Thyroid gland (tissue), 4 donors: ENCODE data around the gene STK36. TPM values are rescaled to one million over a fixed set of nuclear protein-coding genes. Genes with fewer than 3 reads are reported as not detected.

Experiments used
- DNase-seq, 2 donors: peaks; one replicate each; pipeline ENCODE4 v3.0.0-alpha.2; 2019
- H3K27ac ChIP-seq, 3 donors: fragments of 200-600 bp; sonication (generic); 1 replicate in 2 of 3; 2 replicates in 1 of 3; pipeline ENCODE4 v1.5.1; 2016 to 2019; ENCODE audit warnings: mild to moderate bottlenecking in 1 of 3, moderate library complexity in 1 of 3
- H3K27me3 ChIP-seq: fragments of 200-600 bp; sonication (generic); one replicate; pipeline ENCODE4 v1.5.1; 2019
- H3K36me3 ChIP-seq, 2 donors: fragments of 200-600 bp; sonication (generic); one replicate each; pipeline ENCODE4 v1.5.1; 2016 to 2019
- H3K4me1 ChIP-seq, 2 donors: fragments of 200-600 bp; sonication (generic); one replicate each; pipeline ENCODE4 v1.5.1; 2017 to 2019
- H3K4me3 ChIP-seq, 3 donors: fragments of 200-600 bp; sonication (generic); replicated peaks in 1 of 3; 1 replicate in 2 of 3; 2 replicates in 1 of 3; pipeline ENCODE4 v1.5.1; 2016; ENCODE audit warnings: mild to moderate bottlenecking in 1 of 3
- H3K9me3 ChIP-seq: fragments of 200-600 bp; sonication (generic); one replicate; pipeline ENCODE4 v1.5.1; 2017
- CTCF ChIP-seq, 6 experiments: fragments of 200-600 bp in 3 of 6; fragments of 450-650 bp in 3 of 6; sonication (generic) in 3 of 6; IDR thresholded peaks; one replicate each; pipeline ENCODE4 v1.5.1; 2016 to 2019; ENCODE audit warnings: antibody characterized with exemption in 6 of 6, mild to moderate bottlenecking in 2 of 6, inconsistent platforms in 1 of 6, moderate library complexity in 1 of 6
- POLR2A ChIP-seq, 2 donors: fragments of 450-650 bp; IDR thresholded peaks; one replicate each; pipeline ENCODE4 v1.6.1; 2017; ENCODE audit warnings: antibody characterized with exemption in 2 of 2, mild to moderate bottlenecking in 2 of 2, moderate library complexity in 1 of 2
- WGBS, 2 donors: methylation state at CpG; one replicate each; pipeline ENCODE4 v1.1.5; 2017; 5-methylcytosine and 5-hydroxymethylcytosine counted together
- intact Hi-C: fragments of 100-400 bp; cut with DNase I; formaldehyde crosslinking; loops from one replicate; pipeline ENCODE4 v1.15.1; 2023
- total RNA-seq, 4 donors: library from RNA; depleted of rRNA; stranded (reverse); fragments of >200 nt; gene quantifications; one replicate each; pipeline ENCODE4 v1.2.3, GENCODE V29; 2016

STK36 gene
- total RNA-seq, 4 donors from 2014 or later: 50.9 to 82.3 (median 64.0) TPM

GRCh38 chr2:218748741-218749441 lies 77.0 kb downstream of the STK36 start:
- H3K4me3 ChIP-seq: no peak overlapping the region
- 91 to 96% methylated on average over 8 of the region's 8 CpGs for WGBS, 2 donors
- TF ChIP-seq CTCF (IDR thresholded peaks at IDR 0.05) (no peak), POLR2A (IDR thresholded peaks at IDR 0.05) (no peak)
- H3K36me3 ChIP-seq: peaks cover 43 to 69% of the 10 kb centered on the region in 2 donors
- no peaks in the 10 kb centered on the region for H3K4me1 ChIP-seq
- H3K27me3 ChIP-seq: no peaks in the 10 kb centered on the region
- no peaks in the 10 kb centered on the region for H3K9me3 ChIP-seq
- intact Hi-C loops: no loop called here
- no peak for DNase-seq
- no peak overlapping the region for H3K27ac ChIP-seq

Other genes starting within 250 kb of the STK36 start
- 10 to 100 TPM; 10.6 to 22.4 (median 15.8) TPM for gene USP37, start 103.7 kb upstream of the STK36 start, total RNA-seq
- gene CNOT9, start 103.2 kb upstream of the STK36 start, total RNA-seq: 10 to 100 TPM; 34.7 to 48.5 (median 38.5) TPM
- gene PLCD4, start 64.2 kb upstream of the STK36 start, total RNA-seq: 1 to 10 TPM in 3 of 4 donors, under 1 TPM in 1; 0.89 to 3.1 (median 1.9) TPM
- 10 to 100 TPM; 15.5 to 33.4 (median 24.0) TPM for gene ZNF142, start 12.5 kb upstream of the STK36 start, total RNA-seq
- gene BCS1L, start 12.4 kb upstream of the STK36 start, total RNA-seq: 10 to 100 TPM; 17.7 to 38.9 (median 26.5) TPM
- 10 to 100 TPM; 15.8 to 26.1 (median 19.9) TPM for gene RNF25, start 84 bp upstream of the STK36 start, total RNA-seq
- gene TTLL4, start 38.7 kb downstream of the STK36 start, total RNA-seq: 10 to 100 TPM in 3 of 4 donors, 1 to 10 TPM in 1; 5.7 to 19.2 (median 12.5) TPM
- gene CYP27A1, start 110.1 kb downstream of the STK36 start, total RNA-seq: 10 to 100 TPM in 3 of 4 donors, 1 to 10 TPM in 1; 9.0 to 26.8 (median 17.0) TPM
- gene PRKAG3, start 159.7 kb downstream of the STK36 start, total RNA-seq: not detected
- 1 to 10 TPM in 2 of 4 donors, not detected in 2; 2.7 to 5.1 TPM for gene WNT6, start 187.7 kb downstream of the STK36 start, total RNA-seq
- gene WNT10A, start 208.8 kb downstream of the STK36 start, total RNA-seq: under 1 TPM in 1 of 4 donors, not detected in 3; 0.20 TPM